ENCODE data around the gene RPL9. TPM values are rescaled to one million over a fixed set of nuclear protein-coding genes. Genes with fewer than 3 reads are reported as not detected.

RPL9 gene
- total and polyA plus RNA-seq, 2 experiments from 2014 or later = 2,522 to 4,044 TPM

DNA sequence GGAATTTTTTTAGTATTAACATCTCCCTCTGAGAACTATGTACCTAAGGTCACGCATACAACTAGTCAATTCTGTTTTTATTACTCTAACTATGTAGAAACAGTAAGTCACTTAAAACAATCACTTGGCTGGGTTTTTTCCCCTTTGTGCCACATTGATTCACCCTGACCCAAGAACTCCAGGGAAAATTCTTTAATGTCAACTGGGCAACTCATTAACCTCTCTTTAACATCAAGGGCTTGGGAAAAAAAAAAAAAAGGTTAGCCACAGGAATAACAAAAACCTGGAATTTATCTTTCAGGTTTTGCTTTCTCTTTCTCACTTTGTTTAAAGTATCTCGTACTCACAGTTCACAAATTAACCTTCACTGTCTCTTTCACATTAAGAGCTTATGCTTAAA lies 8.1 kb downstream of the RPL9 start (continued):
- TF ChIP-seq, protein P1, sequence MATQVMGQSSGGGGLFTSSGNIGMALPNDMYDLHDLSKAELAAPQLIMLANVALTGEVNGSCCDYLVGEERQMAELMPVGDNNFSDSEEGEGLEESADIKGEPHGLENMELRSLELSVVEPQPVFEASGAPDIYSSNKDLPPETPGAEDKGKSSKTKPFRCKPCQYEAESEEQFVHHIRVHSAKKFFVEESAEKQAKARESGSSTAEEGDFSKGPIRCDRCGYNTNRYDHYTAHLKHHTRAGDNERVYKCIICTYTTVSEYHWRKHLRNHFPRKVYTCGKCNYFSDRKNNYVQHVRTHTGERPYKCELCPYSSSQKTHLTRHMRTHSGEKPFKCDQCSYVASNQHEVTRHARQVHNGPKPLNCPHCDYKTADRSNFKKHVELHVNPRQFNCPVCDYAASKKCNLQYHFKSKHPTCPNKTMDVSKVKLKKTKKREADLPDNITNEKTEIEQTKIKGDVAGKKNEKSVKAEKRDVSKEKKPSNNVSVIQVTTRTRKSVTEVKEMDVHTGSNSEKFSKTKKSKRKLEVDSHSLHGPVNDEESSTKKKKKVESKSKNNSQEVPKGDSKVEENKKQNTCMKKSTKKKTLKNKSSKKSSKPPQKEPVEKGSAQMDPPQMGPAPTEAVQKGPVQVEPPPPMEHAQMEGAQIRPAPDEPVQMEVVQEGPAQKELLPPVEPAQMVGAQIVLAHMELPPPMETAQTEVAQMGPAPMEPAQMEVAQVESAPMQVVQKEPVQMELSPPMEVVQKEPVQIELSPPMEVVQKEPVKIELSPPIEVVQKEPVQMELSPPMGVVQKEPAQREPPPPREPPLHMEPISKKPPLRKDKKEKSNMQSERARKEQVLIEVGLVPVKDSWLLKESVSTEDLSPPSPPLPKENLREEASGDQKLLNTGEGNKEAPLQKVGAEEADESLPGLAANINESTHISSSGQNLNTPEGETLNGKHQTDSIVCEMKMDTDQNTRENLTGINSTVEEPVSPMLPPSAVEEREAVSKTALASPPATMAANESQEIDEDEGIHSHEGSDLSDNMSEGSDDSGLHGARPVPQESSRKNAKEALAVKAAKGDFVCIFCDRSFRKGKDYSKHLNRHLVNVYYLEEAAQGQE (IDR thresholded peaks at IDR 0.05; ENCODE audit: unreplicated experiment) = no peak
- TF ChIP-seq ZNF331 (CRISPR knock-in tag; IDR thresholded peaks at IDR 0.05; ENCODE audit: low read depth) = no peak
- TF ChIP-seq JUNB (IDR thresholded peaks at IDR 0.05; ENCODE audit: unreplicated experiment) = no peak
- no peak for TF ChIP-seq EZH2 (IDR thresholded peaks at IDR 0.05; ENCODE audit: low read depth, unreplicated experiment)

DNA sequence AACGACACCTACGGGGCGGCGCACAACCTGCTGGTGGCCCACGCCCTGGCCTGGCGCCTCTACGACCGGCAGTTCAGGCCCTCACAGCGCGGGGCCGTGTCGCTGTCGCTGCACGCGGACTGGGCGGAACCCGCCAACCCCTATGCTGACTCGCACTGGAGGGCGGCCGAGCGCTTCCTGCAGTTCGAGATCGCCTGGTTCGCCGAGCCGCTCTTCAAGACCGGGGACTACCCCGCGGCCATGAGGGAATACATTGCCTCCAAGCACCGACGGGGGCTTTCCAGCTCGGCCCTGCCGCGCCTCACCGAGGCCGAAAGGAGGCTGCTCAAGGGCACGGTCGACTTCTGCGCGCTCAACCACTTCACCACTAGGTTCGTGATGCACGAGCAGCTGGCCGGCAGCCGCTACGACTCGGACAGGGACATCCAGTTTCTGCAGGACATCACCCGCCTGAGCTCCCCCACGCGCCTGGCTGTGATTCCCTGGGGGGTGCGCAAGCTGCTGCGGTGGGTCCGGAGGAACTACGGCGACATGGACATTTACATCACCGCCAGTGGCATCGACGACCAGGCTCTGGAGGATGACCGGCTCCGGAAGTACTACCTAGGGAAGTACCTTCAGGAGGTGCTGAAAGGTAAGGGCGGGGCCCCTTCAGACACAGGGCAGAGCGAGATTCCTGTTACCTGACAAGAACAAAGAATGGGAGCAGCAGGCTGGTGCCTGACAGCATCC lies 11.7 kb downstream of the RPL9 start:
- H2AFZ ChIP-seq = peak overlapping the region; percentile 92
- H3K4me3 ChIP-seq = peak overlapping the region; percentile 75
- Mint-ChIP-seq H3K9me3 (no peaks in the 10 kb centered on the region), H3K27me3 (ENCODE audit: insufficient read depth, low read depth, poor library complexity) (peaks cover 5% of the 10 kb centered on the region), H3K4me1 (peaks cover 17% of the 10 kb centered on the region; the same call in 2 of the 3 replicates), H3K36me3 (ENCODE audit: low read depth) (peaks cover 17% of the 10 kb centered on the region), H3K4me3 (peak overlapping the region; percentile 84), H3K27ac (peak overlapping the region; percentile 82; the same call in 1 of the 2 replicates)
- DNase-seq (ENCODE audit: low spot score) (peak; percentile 91), ATAC-seq (peak; percentile 84)
- no peaks in the 10 kb centered on the region for H3K9me2 ChIP-seq (ENCODE audit: insufficient read depth)
- H3K4me2 ChIP-seq = peak overlapping the region; percentile 87
- no peaks in the 10 kb centered on the region for H3K27me3 ChIP-seq (ENCODE audit: insufficient read depth)
- H4K20me1 ChIP-seq (replicated peaks; ENCODE audit: insufficient read depth) = peaks cover 12% of the 10 kb centered on the region
- 0 out of 2 replicates have a peak overlapping the region, but pooled peaks have one; percentile 61 for H3K27ac ChIP-seq (ENCODE audit: low read depth)
- TF ChIP-seq, protein P2, sequence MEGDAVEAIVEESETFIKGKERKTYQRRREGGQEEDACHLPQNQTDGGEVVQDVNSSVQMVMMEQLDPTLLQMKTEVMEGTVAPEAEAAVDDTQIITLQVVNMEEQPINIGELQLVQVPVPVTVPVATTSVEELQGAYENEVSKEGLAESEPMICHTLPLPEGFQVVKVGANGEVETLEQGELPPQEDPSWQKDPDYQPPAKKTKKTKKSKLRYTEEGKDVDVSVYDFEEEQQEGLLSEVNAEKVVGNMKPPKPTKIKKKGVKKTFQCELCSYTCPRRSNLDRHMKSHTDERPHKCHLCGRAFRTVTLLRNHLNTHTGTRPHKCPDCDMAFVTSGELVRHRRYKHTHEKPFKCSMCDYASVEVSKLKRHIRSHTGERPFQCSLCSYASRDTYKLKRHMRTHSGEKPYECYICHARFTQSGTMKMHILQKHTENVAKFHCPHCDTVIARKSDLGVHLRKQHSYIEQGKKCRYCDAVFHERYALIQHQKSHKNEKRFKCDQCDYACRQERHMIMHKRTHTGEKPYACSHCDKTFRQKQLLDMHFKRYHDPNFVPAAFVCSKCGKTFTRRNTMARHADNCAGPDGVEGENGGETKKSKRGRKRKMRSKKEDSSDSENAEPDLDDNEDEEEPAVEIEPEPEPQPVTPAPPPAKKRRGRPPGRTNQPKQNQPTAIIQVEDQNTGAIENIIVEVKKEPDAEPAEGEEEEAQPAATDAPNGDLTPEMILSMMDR (conservative IDR thresholded peaks at IDR 0.05; ENCODE audit: low read depth in 2 of 2) = peak; percentile 33
- TF ChIP-seq, protein P3, sequence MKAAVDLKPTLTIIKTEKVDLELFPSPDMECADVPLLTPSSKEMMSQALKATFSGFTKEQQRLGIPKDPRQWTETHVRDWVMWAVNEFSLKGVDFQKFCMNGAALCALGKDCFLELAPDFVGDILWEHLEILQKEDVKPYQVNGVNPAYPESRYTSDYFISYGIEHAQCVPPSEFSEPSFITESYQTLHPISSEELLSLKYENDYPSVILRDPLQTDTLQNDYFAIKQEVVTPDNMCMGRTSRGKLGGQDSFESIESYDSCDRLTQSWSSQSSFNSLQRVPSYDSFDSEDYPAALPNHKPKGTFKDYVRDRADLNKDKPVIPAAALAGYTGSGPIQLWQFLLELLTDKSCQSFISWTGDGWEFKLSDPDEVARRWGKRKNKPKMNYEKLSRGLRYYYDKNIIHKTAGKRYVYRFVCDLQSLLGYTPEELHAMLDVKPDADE (IDR thresholded peaks at IDR 0.05) = 0 out of 2 replicates have a peak, but pooled peaks have one; percentile 11
- TF ChIP-seq STAT1 (IDR thresholded peaks at IDR 0.05; ENCODE audit: unreplicated experiment) (no peak), POLR2AphosphoS5 (IDR thresholded peaks at IDR 0.05; ENCODE audit: low read depth) (peak; percentile 82), NANOG (IDR thresholded peaks at IDR 0.05; ENCODE audit: borderline replicate concordance) (no peak), EZH2phosphoT487 (IDR thresholded peaks at IDR 0.05; ENCODE audit: unreplicated experiment) (no peak)
- peaks cover 44% of the 10 kb centered on the region for H3F3A ChIP-seq (replicated peaks; ENCODE audit: low read depth)
- H3K4me1 ChIP-seq (ENCODE audit: insufficient read depth) = peaks cover 4% of the 10 kb centered on the region; the same call in 1 of the 2 replicates
- no peaks in the 10 kb centered on the region for H3K79me2 ChIP-seq (replicated peaks; ENCODE audit: insufficient read depth)
- H3K36me3 ChIP-seq (ENCODE audit: insufficient read depth) = peaks cover 11% of the 10 kb centered on the region; the same call in 1 of the 2 replicates

Data from GM23338 (cell line).